HG02763 (cell line): ENCODE results near the gene ANKRD40CL.
"Not testable (repeated sequence)": the region's sequence is repeated elsewhere in the genome, so short reads cannot be mapped to it uniquely, and the experiment has no call there.

Experiments used
- ATAC-seq: cut with Tn5 transposase; IDR thresholded peaks from one replicate; pipeline ENCODE4 v1.9.1; 2021; ENCODE audit warnings: mild to moderate bottlenecking, moderate library complexity; ENCODE audit not compliant: unreplicated experiment

Gene ANKRD40CL, protein sequence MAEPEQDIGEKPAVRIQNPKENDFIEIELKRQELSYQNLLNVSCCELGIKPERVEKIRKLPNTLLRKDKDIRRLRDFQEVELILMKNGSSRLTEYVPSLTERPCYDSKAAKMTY

DNA sequence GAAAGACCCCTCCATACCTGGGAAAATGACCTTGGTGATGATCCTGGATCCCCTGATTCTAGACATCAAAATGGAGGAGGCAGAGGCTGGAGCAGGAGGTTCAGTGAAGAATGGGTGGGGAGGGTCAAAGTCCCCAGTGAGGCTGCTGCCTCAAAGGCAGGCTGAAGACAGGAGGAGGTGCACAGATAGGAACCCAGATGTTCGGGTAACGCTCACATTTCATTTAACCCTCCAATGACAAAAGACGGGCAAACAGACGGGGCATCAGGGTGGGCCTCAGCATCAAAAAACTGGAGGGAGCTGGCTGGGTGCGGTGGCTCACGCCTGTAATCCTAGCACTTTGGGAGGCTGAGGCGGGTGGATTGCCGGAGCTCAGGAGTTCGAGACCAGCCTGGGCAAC lies at the start of gene ANKRD40CL:
Gene ANKRD40CL (minus strand): TSS at position 73 of the 400 bp plus-strand sequence. CDS start 605 bp downstream, outside the sequence.
- no peak for ATAC-seq

DNA sequence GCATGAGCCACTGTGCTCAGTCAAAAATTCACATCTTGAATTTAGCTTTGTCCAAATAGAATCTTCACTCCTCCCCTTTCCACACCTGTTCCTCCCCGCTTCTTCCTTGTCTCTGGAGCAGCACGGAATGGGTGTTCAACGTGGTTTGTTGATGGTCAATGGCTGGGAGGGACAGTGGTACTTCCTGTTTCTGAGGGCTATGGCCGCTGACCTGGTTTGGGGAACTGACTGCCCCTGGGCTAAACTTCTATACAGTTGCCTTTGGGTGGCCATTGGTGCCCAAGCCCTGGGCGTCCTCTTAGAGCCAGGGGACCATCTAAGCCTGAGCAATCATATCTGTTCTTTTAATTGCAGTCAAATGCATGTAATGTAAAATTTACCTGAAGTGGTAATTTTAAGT lies 49.0 kb upstream of the ANKRD40CL start:
- ATAC-seq: no peak

DNA sequence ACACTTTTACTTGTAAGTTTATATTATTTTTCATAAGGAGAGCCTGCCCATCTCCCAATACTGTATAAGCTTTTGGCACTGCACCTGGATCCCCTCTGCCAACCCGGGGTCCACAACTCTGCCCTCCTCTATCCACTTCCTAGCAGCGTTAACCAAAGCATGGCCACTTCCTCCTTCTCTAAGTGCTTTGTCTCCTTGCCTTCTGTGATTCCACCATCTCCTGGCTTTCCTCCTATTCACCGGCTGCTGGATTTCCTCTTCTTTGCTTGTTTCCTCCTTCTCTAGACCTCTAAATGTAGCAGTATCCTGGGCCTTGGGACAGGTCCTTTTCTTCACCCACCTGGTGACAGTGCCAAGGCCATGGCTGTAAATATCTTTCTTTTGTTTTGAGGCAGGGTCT lies 48.1 kb upstream of the ANKRD40CL start:
- no peak for ATAC-seq

DNA sequence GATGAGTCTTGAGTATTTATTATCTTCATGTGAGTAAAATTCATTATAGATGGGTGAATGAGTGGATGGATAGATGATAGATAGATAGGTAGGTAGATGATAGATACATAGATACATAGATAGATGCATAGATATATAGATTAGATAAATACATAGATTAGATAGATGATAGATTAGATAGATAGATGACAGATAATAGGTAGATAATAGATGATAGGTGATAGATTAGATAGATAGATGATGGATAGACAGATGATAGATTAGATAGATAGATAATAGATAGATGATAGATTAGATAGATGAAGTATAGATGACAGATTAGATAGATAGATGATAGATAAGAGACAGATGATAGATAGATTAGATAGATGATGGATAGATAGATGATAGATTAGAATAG lies 46.3 kb upstream of the ANKRD40CL start:
- ATAC-seq: no peak

DNA sequence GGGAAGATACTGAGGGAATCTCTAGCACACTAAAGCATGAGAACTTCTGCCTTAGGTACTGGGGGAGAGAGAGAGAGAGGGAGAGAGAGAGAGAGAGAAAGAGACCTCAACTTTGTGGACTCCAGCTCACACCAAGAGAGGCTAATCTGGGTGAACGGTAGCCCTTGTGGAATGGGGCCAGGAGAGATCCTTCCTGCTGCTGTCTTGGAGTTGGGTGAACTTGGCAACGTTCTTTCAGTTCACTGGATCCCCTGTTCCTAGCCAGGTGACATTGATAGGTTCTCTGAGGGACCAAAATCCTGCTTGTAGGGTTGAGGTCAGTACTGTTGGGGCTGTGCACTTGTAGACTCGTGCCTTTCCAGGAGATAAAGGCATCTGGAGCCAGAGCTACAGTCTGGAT lies 41.6 kb upstream of the ANKRD40CL start:
- no peak for ATAC-seq

DNA sequence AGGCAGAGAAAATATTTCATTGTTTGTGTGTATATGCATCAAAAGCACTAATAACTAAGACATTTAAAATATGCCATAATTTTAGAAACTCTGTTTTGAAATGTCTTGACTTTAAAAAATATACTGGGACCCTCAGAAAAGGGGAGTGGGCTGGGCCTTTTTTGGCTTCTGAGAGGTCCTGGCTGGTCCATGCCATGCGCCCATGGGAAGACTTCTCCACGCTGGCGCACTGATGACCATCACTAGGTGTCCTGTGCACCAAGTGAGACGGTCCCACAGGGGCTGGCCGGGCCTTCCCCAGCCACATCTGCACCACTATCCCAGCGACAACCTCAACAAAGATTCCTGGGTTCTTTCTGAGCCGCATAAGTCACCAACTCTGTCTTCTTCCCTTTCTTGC lies 41.1 kb upstream of the ANKRD40CL start:
- ATAC-seq: no peak

DNA sequence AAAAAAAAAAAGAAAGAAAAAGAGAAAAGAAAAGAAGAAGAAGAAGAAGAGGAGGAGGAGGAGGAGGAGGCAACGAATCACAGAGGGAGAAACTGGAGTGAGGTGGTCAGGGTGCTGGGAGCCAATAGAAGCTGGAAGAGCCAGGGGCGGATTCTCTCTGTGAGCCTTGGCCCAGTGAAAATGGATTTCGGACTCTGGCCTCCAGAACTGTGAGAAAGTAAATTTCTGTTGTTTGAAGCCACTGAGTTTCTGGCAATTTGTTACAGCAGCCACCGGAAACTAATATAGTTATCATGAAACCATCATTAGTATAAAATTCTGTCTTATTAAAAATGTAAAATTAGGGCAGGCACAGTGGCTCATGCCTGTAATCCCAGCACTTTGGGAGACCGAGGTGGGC lies 40.4 kb upstream of the ANKRD40CL start:
- ATAC-seq: no peak

DNA sequence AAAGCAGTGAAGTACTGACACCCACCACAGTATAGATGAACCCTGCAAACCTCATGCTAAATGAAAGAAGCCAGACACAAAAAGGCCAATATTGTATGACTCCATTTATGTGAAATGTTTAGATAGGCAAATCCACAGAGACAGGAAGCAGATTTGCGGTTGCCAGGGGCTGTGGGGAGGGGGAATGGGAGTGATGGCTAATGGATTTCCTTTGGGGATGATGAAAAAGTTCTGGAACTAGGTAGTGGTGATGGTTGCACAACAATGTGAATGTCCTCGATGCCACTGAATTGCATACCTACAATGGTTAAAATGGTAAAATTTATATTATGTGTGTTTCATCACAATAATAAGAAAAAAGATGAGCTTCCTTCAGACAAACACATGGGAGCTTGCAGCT lies 39.7 kb upstream of the ANKRD40CL start:
- ATAC-seq: no peak

DNA sequence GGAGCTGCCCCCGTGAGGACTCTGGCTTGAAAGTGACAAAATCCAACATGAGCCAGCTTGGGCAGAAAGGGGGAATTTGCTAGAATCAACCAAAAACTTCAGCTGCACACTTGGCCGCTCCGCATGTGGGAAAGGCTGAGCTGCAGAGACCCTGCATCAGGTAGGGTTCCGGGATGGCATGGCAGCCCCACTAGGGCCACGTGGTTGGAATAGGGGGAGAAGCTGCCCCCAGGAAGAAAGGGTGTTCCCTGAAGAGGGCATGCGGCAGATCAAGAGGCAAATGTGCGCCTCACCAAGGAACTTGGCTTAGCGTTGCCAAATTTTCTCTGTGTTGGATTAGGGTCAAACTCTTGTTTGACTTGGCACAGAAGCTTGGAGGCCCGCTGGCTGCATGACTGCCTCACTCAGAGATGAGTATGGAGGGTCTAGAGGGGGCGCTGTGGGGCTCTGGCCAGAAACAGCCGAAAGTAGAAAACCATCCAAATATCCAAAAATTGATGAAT lies 38.9 kb upstream of the ANKRD40CL start:
- no peak for ATAC-seq

DNA sequence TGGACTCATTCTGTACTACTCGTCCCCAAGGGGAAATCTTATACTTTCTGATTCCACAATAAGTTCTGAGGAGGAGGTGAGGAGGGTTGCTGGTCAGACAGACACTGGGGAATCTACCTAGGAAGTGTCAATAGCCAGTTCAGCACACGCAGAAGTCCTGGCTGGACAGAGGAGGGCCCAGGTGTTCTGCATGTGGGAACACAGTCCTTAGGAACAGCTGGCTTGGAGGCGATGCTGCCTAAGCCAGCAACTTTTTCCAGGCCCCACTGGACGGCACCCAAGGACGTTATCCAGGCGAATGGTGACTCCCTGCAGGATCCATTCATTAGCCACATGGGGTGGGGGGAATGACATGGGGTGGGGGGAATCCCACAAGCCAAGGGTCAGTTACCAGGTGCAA lies 38.2 kb upstream of the ANKRD40CL start:
- no peak for ATAC-seq

DNA sequence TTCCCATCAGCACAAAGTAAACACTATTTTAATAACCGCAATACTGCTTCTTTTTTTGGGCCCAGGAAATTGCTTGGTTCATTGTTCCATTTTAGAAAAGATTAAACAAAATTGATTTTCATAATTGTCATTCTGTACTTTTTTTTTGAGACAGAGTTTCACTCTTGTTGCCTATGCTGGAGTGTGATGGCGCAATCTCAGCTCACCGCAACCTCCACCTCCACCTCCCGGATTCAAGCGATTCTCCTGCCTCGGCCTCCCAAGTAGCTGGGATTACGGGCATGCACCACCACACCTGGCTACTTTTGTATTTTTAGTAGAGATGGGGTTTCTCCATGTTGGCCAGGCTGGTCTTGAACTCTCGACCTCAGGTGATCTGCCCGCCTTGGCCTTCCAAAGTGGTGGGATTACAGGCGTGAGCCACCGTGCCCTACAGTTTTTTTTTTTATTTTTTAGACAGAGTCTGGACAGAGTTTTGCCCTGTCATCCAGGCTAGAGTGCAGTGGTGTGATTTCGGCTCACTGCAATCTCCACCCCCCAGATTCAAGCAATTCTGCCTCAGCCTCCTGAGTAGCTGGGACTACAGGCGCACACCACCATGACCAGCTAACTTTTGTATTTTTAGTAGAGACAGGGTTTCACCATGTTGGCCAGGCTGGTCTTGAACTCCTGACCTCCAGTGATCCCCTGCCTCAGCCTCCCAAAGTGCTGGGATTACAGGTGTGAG lies 37.6 kb upstream of the ANKRD40CL start:
- not testable (repeated sequence) for ATAC-seq

DNA sequence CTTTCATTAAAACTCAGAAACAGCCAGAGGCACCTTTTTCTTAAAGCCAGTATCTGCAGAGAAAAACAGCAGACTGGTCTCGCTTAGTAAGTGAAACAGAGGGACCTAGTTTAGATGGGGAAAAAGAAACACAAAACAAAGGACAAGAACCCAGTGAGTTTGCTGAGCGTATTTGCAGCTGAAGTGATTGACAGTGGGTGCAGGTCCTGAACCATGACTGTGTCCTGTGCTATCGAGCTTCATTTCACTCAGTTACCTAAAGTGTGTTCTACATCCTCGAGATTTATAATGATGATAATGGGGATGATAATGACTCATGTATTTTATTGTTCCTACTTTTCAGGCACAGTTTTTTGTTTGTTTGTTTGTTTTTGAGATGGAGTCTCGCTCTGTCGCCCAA lies 36.4 kb upstream of the ANKRD40CL start:
- no peak for ATAC-seq

DNA sequence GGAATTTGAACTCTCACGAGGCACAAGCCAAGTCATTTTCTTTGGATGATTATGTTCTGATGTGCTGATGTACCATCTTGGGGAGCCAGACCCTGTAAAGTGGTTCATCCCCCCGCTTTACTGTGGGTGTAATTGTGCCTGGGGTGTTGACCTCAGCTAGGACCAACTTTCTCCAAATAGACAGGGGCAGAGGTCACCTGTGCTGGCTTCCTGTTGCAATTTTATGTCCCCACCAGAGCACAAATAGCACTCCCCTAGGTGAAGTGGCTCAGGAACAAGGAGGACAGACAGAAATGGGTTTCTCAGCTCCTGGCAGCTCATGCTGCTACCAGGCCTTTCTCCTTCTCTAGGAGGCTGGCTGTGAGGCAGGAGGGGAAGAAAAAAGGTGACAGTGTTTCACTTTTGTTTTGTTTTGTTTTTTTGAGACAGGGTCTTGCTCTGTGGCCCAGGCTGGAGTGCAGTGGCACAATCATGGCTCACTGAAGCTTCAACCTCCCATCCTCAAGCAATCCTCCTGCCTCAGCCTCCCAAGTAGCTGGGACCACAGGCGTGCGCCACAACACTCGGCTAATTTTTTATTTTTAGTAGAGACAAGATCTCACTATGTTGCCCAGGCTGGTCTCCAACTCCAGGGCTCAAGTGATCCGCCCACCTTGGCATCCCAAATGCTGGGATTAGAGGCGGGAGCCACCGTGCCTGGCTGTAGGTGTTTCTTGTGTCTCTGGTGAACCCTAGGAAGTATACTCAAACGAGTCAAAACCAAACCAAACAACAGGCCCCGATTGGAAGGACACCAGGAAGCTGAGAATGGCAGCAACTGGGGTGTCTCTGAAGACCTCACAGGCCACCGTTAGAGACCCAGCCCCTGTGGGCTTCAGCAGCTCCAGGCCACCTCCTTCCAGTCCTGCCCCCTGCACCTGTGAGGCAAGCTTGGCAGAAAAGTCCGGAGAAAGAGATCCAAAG lies 35.6 kb upstream of the ANKRD40CL start:
- no peak for ATAC-seq

DNA sequence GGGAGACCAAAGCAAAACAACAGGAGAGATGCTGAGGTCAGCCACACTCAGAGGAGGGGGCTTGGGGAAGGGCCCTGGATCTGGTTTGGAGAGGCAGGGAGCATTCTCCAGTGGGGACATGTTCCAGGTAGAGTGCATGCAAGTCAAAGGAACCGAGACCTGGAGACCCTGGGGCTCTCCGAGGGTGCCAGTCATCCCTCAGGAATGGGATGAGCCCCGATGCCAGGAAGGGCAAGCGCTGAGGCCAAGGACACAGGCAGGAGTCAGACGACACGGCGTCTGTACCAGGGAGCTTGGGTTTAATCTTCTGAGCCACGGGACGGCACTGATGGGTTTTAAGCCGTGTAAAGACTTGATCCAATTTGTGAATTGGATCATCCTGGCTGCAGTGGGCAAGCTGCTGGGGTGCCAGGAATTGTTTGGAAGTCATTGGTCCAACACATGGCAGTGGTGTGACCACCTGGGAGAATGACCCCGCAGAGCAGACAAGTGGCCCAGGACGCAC lies 32.9 kb upstream of the ANKRD40CL start:
- ATAC-seq: no peak

DNA sequence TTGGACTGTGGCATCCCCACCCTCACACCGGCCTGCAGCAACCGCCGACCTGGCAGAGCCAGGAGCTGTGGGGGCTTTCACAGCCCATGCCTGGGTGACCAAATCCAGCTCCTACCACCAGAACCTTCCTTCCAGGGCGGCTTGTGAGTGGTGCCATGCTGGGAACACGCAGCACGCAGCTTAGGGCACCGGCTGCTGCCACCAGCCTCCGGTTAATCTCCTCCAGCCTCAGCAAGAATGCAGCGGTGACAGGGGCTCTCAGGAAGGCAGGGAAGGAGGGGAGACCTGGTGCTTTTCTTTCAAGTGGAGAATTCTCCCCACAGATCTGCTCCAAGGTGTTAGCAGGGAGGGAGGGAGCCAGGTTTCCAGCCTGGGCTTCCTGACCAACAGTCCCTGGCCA lies 32.3 kb upstream of the ANKRD40CL start:
- no peak for ATAC-seq

DNA sequence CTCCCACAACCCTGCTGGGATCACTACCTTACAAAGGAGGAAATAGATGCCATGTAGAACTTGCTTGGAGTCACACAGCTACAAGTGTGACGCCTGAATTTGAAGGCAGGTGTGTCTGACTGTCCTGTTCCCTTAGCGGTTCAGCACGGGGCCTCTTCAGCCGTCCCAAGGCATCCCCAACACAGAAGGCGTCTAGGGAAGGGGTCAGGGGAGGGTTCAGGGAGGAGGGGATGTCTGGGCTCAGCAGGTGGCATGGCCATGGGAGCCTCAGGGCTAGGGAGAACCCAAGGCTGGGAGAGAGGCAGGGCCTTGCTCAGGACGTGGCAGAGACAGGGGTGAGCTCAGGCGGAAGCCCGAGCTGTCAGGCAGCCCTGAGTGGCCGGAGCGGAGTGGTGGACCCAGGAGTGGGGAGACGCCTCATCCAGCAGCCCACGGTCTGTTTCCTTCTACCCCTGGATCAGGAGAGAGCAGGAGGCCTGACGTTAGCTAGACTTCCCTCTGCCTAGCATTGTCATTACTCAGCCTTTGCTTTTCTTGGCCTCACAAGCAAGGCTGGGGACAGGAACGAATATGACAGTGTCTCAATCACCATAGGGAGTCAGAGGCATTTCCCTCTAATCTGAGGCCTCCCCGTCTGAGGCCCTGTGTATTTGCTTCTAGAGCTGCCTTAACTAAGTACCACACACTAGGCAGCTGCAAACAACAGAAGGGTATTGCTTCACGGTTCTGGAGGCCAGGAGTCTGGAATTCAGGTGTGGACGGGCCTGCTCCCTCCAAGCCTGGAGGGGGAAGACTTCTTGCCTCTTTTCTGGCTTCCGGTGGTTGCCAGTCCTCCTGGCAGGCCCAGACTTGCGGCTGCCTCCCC lies 31.3 kb upstream of the ANKRD40CL start:
- ATAC-seq: no peak

DNA sequence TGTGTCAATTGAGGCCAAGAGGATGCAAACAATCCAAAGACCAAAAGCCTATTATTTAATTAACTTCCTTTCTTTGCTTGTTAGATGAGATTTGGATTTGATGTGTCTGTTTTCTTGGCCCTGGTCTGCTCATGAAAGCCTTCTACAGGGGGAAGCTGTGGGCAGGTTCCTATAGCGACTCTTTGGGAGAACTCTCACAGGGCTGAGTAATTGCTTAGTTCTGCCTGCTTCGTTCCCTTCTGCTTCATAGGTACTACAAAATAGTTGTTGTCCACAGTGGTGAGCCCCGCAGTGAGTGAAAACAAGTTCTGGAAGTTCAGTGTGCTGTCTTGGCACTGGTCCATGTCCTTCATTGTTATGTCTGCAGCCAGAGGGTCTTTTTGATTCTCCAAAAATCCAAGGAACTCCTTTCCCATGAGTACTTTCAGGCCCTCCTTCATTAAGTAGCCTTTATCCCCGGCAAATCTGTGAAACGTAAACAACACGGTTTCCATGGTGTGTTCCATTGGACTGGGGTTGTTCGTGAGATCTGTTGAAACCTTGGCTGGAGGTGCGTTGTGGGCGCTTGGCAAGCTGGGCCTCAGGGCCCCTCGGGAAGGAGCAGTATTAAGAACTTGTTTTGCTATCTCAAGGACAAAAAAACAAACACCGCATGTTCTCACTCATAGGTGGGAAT lies 30.0 kb upstream of the ANKRD40CL start:
- no peak for ATAC-seq

DNA sequence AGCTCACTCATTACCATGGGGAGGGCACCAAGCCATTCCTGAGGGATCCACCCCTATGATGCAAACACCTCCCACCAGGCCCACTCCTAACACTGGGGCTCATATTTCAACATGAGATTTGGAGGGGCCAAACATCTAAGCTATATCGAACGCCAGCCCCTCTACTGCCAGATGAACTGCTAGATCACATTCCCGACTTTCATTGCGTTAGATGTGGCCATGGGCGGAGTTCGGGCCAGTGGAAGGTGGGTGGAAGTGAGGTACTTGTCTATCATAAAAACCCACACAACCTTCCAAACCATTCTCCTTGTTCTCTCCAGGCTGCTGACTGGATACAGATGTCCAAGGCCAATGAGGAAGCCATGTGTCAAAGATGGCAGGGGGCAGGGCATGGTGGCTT lies 27.0 kb upstream of the ANKRD40CL start:
- ATAC-seq: no peak

DNA sequence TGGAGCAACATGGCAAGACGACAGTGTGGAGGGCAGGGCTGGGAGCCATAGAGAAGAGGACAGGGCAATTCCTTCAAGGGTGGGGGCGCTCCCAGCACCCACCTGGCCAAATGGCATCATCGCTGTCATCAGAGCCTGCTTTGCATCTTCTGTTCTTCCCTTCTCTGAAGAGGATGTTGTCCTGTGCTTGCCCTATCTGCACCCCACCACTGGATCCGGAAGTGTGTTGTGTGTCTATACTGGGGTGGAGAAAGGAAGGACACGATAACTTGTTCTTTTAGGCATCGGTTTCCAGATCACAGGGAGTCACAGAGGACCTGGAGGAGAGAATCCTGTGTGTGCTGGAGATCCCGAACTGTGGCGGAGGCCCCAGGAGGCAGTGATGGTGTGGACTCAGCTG lies 25.7 kb upstream of the ANKRD40CL start:
- no peak for ATAC-seq

DNA sequence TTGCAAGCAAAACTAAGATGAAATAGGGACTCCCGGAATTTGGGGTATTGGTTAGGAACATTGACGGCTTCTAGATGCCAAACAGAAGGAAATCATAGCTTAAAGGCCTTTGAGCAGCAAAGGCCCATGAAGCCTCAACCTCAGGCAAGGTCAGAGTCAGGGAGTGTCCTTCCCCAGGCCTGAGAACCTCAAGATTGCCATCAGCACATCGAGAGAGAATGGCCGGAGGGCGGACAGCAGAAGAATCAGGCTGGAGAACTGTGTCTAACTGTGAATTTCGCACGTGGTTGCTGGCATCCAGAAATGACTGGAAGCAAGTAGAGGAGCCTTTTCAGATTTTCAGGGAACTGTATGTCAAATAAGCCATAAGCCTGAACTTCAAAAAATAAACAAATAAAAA lies 24.8 kb upstream of the ANKRD40CL start:
- ATAC-seq: no peak
